Astrocyte of the spinal cord (primary cell): ENCODE results near the gene NCAPG.

Experiments used
- DNase-seq: peaks from one replicate; pipeline ENCODE4 v3.0.0; 2011; ENCODE audit warnings: low read depth, low spot score
- H3K4me3 ChIP-seq: 2 replicates; pipeline ENCODE4 v1.5.1; 2011; ENCODE audit warnings: low read depth, mild to moderate bottlenecking, low read length, moderate library complexity
- in situ Hi-C: cut with HindIII; loops from 2 replicates; pipeline ENCODE4 v1.10.0; 2017; ENCODE audit warnings: low sequenced_read_pairs
- TF ChIP-seq, protein P1 (sequence below): IDR thresholded peaks from 2 replicates; pipeline ENCODE4 v1.5.1; 2012; ENCODE audit warnings: low read depth, mild to moderate bottlenecking, low read length, inconsistent platforms

Gene NCAPG

DNA sequence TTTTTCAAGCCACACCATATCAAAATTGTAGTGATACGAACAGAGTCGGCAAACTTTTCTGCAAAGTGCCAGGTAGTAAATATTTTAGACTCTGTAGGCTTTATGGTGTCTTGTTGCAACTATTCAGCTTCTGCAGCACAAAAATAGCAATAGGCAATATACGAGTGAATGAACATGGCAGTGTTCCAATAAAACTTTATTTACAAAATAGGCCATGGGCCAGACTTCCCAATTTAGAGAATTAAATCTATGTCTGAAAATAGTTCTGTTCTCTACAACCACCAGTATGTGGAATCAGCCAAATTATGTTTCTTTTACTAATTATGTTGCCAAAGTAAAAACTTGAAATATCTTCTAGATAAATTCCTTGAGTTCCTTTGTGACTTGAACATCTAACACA is 56.5 kb downstream of the NCAPG start:
- in situ Hi-C loops = no loop called here
- TF ChIP-seq, protein P1, sequence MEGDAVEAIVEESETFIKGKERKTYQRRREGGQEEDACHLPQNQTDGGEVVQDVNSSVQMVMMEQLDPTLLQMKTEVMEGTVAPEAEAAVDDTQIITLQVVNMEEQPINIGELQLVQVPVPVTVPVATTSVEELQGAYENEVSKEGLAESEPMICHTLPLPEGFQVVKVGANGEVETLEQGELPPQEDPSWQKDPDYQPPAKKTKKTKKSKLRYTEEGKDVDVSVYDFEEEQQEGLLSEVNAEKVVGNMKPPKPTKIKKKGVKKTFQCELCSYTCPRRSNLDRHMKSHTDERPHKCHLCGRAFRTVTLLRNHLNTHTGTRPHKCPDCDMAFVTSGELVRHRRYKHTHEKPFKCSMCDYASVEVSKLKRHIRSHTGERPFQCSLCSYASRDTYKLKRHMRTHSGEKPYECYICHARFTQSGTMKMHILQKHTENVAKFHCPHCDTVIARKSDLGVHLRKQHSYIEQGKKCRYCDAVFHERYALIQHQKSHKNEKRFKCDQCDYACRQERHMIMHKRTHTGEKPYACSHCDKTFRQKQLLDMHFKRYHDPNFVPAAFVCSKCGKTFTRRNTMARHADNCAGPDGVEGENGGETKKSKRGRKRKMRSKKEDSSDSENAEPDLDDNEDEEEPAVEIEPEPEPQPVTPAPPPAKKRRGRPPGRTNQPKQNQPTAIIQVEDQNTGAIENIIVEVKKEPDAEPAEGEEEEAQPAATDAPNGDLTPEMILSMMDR = no peak
- no peak overlapping the region for H3K4me3 ChIP-seq
- no peak for DNase-seq

DNA sequence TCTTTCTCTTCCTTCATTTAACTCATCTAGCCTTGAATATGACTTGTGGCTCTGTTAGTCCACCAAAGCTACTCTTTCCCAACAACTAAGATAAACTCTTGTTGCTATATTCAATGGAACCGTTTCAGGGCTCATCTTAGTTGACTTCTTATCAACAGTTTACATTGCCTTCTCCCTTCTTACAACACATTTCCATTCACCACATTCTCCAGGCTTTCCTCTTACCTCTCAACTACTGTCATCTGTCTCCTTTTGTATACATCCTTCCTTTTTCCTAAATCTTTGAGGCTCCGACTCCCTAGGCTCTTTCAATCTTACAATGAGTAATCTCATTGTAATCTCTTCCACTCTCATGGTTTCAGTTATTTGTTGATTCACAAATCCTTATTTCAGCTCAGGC is 58.5 kb downstream of the NCAPG start:
- no peak overlapping the region for H3K4me3 ChIP-seq
- TF ChIP-seq, protein P1 = no peak
- no peak for DNase-seq
- in situ Hi-C loops = no loop called here

DNA sequence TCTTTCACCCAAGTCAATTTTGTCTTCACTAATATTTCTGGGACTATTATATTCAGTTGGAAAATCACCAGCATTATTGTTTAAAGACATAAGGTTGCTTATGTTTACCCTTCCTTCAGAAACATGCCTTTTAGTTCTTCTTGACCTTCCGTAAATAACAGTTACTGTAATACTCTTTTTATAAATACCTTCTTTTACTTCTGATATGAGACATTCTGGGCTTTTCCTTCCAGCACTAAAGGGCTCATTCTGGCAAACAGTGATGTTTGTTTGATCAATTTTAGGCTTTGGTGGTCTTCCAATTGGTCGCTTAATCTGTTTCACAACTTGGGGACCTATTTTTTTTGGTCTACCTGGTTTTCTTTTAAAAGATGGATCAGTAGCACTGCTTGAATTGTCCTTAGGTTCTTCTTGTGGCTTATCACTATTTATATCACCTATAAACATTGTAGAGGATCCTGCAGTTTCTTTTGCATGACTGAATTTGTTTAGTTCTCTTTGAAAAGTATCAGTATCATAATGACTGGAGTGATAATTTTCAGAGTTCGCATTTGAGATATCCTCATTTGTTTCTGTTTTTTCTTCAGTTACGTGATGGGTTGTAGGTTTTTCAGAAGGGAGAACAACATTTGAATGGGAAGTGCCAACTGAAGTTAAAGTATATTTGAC is 64.8 kb downstream of the NCAPG start:
- no peak for DNase-seq
- TF ChIP-seq, protein P1 = no peak
- no peak overlapping the region for H3K4me3 ChIP-seq
- in situ Hi-C loops = no loop called here

DNA sequence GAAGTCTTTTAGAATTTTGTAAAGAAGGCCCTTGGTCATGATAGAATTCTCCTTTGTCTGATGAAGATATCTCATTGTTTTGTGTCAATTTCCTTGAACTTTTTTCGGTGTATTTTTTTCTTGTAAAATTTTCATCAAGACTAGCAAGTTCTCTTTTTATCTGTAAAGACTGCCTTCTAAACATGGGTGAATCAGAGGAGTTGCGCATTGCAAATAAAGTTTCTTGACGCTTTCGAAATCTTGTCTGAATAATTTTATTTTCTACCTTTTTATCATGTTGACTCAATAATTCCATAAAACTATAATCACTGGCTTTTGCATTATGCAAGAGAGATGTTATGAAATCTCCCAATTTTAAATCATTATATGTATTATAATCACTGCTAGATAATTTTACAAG is 66.2 kb downstream of the NCAPG start:
- no peak overlapping the region for H3K4me3 ChIP-seq
- in situ Hi-C loops = no loop called here
- TF ChIP-seq, protein P1 = no peak
- no peak for DNase-seq

DNA sequence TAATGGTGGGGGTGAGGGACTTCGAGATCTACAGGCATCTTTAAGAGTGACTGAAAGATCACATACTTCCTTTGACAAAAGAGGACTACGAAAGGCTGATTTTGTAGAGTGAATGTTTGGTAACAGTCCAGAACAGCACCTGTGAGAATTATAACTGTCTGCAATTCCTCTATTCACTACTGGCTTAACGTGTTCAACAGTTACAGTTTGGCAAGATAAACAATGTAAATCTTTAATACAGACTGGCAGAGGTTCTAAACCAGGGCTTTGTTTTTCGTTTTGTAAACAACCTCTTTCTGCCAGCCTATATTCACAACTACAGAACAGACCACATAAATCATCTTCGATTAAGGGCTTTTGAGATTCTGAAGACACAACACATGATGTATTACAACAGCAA is 66.9 kb downstream of the NCAPG start:
- H3K4me3 ChIP-seq = no peak overlapping the region
- in situ Hi-C loops = no loop called here
- DNase-seq = no peak
- TF ChIP-seq, protein P1 = no peak

DNA sequence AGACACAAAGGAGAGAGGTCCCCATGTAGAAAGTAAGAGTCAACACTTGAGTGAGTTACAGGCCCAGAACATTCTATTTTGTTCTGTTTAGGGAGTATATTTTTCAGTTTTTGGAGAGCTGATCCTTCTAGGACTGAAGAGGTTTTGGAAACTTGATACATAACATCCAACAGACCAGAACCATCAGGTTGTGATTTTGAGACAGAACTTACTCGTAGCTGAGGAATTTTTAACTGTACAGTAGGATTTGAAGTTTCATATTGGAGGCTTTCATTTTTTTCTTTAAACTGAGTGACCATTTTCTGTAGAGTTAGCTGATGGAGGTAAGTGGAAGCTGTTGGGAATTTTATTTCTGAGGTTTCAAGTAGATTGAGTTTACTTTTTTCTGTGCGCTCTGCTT is 73.3 kb downstream of the NCAPG start:
- peak; percentile 6 for DNase-seq
- H3K4me3 ChIP-seq = no peak overlapping the region
- TF ChIP-seq, protein P1 = no peak
- in situ Hi-C loops = no loop called here
